Type B pancreatic cell (in vitro differentiated cells): Measurements from ENCODE around the gene RFT1. TPM values are rescaled to one million over a fixed set of nuclear protein-coding genes. Genes with fewer than 3 reads are reported as not detected.

Experiments
- DNase-seq: peaks from one replicate; pipeline ENCODE4 v3.0.0; 2021; ENCODE audit warnings: mixed read lengths; ENCODE audit not compliant: unreplicated experiment; ENCODE audit errors: extremely low spot score
- H3K27ac Mint-ChIP-seq: 2 replicates; pipeline ENCODE4 v1.8.0; 2021; ENCODE audit warnings: mild to moderate bottlenecking, mixed read lengths
- H3K27me3 Mint-ChIP-seq: 2 replicates; pipeline ENCODE4 v1.8.0; 2021; ENCODE audit warnings: mixed read lengths
- H3K36me3 Mint-ChIP-seq: 2 replicates; pipeline ENCODE4 v1.8.0; 2021; ENCODE audit warnings: mixed read lengths
- H3K4me1 Mint-ChIP-seq: one replicate; pipeline ENCODE4 v1.8.0; 2021; ENCODE audit warnings: mixed read lengths; ENCODE audit not compliant: unreplicated experiment
- H3K4me3 Mint-ChIP-seq: 2 replicates; pipeline ENCODE4 v1.8.0; 2021; ENCODE audit warnings: mild to moderate bottlenecking, mixed read lengths
- H3K9me3 Mint-ChIP-seq: 2 replicates; pipeline ENCODE4 v1.8.0; 2021; ENCODE audit warnings: mixed read lengths
- total RNA-seq: library from RNA; stranded (reverse); gene quantifications from 2 replicates; pipeline ENCODE4 v1.2.1, GENCODE V29; 2021; ENCODE audit warnings: low replicate concordance
- TF ChIP-seq, protein P1 (sequence below): fragments of 200-600 bp; sonication (generic); conservative IDR thresholded peaks from 2 replicates; pipeline ENCODE4 v1.5.0; 2021; ENCODE audit warnings: antibody characterized with exemption, mild to moderate bottlenecking

The RFT1 gene
- total RNA-seq, 1 donor from 2014 or later, result 31.0 TPM

- Mint-ChIP-seq H3K4me3 (no peak overlapping the region), H3K4me1 (peaks cover 12% of the 10 kb centered on the region), H3K27me3 (no peaks in the 10 kb centered on the region), H3K9me3 (no peaks in the 10 kb centered on the region), H3K36me3 (no peaks in the 10 kb centered on the region), H3K27ac (no peak overlapping the region)
- DNase-seq, result no peak
- TF ChIP-seq, protein P1, sequence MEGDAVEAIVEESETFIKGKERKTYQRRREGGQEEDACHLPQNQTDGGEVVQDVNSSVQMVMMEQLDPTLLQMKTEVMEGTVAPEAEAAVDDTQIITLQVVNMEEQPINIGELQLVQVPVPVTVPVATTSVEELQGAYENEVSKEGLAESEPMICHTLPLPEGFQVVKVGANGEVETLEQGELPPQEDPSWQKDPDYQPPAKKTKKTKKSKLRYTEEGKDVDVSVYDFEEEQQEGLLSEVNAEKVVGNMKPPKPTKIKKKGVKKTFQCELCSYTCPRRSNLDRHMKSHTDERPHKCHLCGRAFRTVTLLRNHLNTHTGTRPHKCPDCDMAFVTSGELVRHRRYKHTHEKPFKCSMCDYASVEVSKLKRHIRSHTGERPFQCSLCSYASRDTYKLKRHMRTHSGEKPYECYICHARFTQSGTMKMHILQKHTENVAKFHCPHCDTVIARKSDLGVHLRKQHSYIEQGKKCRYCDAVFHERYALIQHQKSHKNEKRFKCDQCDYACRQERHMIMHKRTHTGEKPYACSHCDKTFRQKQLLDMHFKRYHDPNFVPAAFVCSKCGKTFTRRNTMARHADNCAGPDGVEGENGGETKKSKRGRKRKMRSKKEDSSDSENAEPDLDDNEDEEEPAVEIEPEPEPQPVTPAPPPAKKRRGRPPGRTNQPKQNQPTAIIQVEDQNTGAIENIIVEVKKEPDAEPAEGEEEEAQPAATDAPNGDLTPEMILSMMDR, result no peak
Measured at GRCh38 chr3:53079791-53080555, 50.3 kb downstream of the RFT1 start.

- Mint-ChIP-seq H3K4me1 (peaks cover 6% of the 10 kb centered on the region), H3K27ac (no peak overlapping the region), H3K27me3 (no peaks in the 10 kb centered on the region), H3K4me3 (no peak overlapping the region), H3K36me3 (no peaks in the 10 kb centered on the region), H3K9me3 (no peaks in the 10 kb centered on the region)
- TF ChIP-seq, protein P1, result no peak
- DNase-seq, result no peak
Measured at GRCh38 chr3:53079147-53079546, 51.1 kb downstream of the RFT1 start.

DNA sequence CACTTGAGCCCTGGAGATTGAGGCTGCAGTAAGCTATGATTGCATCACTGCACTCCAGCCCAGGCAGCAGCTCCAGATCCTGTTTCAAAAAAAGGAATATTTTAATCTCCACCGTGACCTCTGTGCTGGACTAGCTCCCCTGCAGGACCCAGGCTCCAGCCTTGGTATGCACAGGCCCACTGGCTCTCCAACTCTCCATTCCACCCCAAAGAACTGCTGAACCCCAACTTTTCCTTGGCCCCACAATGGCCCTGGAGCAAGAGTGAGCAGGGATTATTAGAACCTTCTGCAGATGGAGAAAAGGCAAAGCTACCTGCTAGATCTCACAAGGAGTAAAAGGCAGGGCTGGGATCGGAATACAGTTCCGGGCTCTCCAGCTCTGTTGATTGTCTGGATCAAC lies 51.6 kb downstream of the RFT1 start:
- Mint-ChIP-seq H3K27ac (no peak overlapping the region), H3K9me3 (no peaks in the 10 kb centered on the region), H3K4me1 (peaks cover under 1% of the 10 kb centered on the region), H3K36me3 (no peaks in the 10 kb centered on the region), H3K27me3 (no peaks in the 10 kb centered on the region), H3K4me3 (no peak overlapping the region)
- DNase-seq, result no peak
- TF ChIP-seq, protein P1, result no peak

DNA sequence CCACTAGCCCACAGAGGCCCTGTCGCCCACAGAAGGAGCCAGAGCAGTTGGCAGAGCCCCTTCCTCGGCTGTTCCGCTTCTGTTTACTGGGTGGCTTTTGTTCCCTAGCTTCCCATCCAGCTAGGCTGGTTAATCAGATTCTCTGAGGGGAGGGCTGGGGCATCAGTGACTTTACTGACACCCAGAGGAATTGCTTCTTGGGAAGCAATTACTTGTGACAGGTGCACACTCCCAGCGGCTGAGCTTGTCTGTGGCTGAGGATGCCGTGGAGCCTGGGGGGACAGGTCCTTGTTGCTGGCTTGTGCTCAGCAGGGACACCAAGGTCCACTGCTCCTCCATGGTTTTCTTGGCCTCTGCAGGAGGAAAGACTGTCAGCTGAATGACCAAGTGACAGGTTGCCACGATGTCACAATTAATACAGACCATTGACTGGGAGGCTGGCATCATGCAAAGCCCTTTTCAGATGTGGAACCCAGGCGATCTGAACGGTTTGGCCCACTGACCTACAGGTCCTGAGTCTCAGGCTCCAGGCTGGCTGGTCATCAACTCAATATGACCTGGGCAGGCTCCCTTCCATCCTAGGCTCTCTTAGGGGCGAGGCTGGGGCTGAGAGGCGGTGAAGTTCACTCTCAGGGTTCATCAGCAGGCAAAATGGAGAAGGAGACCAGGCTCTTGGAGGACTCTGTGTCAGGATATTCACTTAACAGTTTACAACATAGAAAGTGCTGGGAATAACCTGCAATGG lies 52.6 kb downstream of the RFT1 start:
- H3K27me3 Mint-ChIP-seq, result no peaks in the 10 kb centered on the region
- H3K9me3 Mint-ChIP-seq, result no peaks in the 10 kb centered on the region
- no peaks in the 10 kb centered on the region for H3K36me3 Mint-ChIP-seq
- DNase-seq, result no peak
- no peak overlapping the region for H3K4me3 Mint-ChIP-seq
- TF ChIP-seq, protein P1, result no peak
- no peak overlapping the region for H3K27ac Mint-ChIP-seq
- H3K4me1 Mint-ChIP-seq, result peaks cover 3% of the 10 kb centered on the region

- Mint-ChIP-seq H3K27me3 (peaks cover 3% of the 10 kb centered on the region), H3K4me3 (no peak overlapping the region), H3K27ac (no peak overlapping the region), H3K9me3 (no peaks in the 10 kb centered on the region), H3K36me3 (no peaks in the 10 kb centered on the region), H3K4me1 (peaks cover 7% of the 10 kb centered on the region)
- TF ChIP-seq, protein P1, result no peak
- no peak for DNase-seq
Measured at GRCh38 chr3:53075743-53076140, 54.5 kb downstream of the RFT1 start.
